Calu3 (cell line): Measurements from ENCODE around the gene ZNF541. TPM values are rescaled to one million over a fixed set of nuclear protein-coding genes. Genes with fewer than 3 reads are reported as not detected.

Experiments used
- BruUV-seq: library from RNA; stranded (reverse); fragments of 400-500 nt; replicated peaks from 2 replicates; lab custom pipeline; 2021; lab: Mats Ljungman, UMichigan
- CTCF ChIA-PET: fragments of 300-600 bp; sonication (Branson Sonifier 250); formaldehyde crosslinking; loops from one replicate; lab custom pipeline; 2022; ENCODE audit warnings: antibody characterized with exemption; lab: Charles Lee
- DNase-seq: peaks from one replicate; pipeline ENCODE4 v3.0.0; 2022
- H3K27ac Mint-ChIP-seq: one replicate; pipeline ENCODE4 v1.8.0; 2022; ENCODE audit warnings: mixed read lengths; ENCODE audit not compliant: unreplicated experiment
- H3K27me3 Mint-ChIP-seq: one replicate; pipeline ENCODE4 v1.8.0; 2022; ENCODE audit warnings: mixed read lengths; ENCODE audit not compliant: unreplicated experiment
- H3K36me3 Mint-ChIP-seq: one replicate; pipeline ENCODE4 v1.8.0; 2022; ENCODE audit warnings: mild to moderate bottlenecking, moderate library complexity, mixed read lengths; ENCODE audit not compliant: insufficient read depth, unreplicated experiment
- H3K4me1 Mint-ChIP-seq: one replicate; pipeline ENCODE4 v1.8.0; 2022; ENCODE audit warnings: mild to moderate bottlenecking, low read depth, mixed read lengths; ENCODE audit not compliant: unreplicated experiment
- H3K4me3 Mint-ChIP-seq: one replicate; pipeline ENCODE4 v1.8.0; 2022; ENCODE audit warnings: mild to moderate bottlenecking, low read depth, moderate library complexity, mixed read lengths; ENCODE audit not compliant: unreplicated experiment
- H3K9me3 Mint-ChIP-seq: one replicate; pipeline ENCODE4 v1.8.0; 2022; ENCODE audit warnings: low read depth, mixed read lengths; ENCODE audit not compliant: unreplicated experiment
- intact Hi-C: fragments of 100-400 bp; cut with micrococcal nuclease; formaldehyde crosslinking; loops from one replicate; pipeline ENCODE4 v1.10.0; 2022; ENCODE audit not compliant: unreplicated experiment
- total RNA-seq: library from RNA; stranded (reverse); gene quantifications from 2 replicates; pipeline ENCODE4 v1.2.3, GENCODE V29; 2022
- TF ChIP-seq, protein P1 (sequence below): fragments of 200-600 bp; IDR thresholded peaks from one replicate; pipeline ENCODE4 v1.8.0; 2022; ENCODE audit warnings: antibody characterized with exemption; ENCODE audit not compliant: unreplicated experiment

ZNF541 gene
- total RNA-seq, 1 experiment from 2014 or later = not detected

DNA sequence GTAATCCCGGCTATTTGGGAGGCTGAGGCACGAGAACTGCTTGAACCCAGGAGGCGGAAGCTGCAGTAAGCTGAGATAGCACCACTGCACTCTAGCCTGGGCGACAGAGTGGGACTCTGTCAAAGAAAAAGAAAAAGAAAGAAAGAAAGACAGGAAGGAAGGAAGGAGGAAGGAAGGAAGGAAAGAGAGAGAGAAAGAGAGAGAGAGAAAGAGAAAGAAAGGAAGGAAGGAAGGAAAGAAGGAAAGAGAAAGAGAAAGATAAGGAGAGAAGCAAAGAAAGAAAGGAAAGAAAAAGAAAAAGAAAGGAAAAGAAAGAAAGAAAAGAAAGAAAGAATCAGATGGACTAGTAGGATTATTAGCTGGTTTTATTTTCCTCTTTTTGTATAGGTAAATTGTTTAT, 22.8 kb downstream of the ZNF541 start:
- CTCF ChIA-PET = interaction anchor here (0.8 to 1.6 kb wide), 2 partner anchors 11 to 113 kb away, joined by 3 read pairs; no protein-coding TSS in a partner anchor
- no peak for DNase-seq
- Mint-ChIP-seq H3K27ac (no peak overlapping the region), H3K27me3 (no peaks in the 10 kb centered on the region), H3K4me3 (no peak overlapping the region), H3K4me1 (no peaks in the 10 kb centered on the region), H3K36me3 (no peaks in the 10 kb centered on the region), H3K9me3 (no peaks in the 10 kb centered on the region)
- intact Hi-C loops = no loop called here
- TF ChIP-seq, protein P1, sequence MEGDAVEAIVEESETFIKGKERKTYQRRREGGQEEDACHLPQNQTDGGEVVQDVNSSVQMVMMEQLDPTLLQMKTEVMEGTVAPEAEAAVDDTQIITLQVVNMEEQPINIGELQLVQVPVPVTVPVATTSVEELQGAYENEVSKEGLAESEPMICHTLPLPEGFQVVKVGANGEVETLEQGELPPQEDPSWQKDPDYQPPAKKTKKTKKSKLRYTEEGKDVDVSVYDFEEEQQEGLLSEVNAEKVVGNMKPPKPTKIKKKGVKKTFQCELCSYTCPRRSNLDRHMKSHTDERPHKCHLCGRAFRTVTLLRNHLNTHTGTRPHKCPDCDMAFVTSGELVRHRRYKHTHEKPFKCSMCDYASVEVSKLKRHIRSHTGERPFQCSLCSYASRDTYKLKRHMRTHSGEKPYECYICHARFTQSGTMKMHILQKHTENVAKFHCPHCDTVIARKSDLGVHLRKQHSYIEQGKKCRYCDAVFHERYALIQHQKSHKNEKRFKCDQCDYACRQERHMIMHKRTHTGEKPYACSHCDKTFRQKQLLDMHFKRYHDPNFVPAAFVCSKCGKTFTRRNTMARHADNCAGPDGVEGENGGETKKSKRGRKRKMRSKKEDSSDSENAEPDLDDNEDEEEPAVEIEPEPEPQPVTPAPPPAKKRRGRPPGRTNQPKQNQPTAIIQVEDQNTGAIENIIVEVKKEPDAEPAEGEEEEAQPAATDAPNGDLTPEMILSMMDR = no peak
- BruUV-seq = no TSS peak

DNA sequence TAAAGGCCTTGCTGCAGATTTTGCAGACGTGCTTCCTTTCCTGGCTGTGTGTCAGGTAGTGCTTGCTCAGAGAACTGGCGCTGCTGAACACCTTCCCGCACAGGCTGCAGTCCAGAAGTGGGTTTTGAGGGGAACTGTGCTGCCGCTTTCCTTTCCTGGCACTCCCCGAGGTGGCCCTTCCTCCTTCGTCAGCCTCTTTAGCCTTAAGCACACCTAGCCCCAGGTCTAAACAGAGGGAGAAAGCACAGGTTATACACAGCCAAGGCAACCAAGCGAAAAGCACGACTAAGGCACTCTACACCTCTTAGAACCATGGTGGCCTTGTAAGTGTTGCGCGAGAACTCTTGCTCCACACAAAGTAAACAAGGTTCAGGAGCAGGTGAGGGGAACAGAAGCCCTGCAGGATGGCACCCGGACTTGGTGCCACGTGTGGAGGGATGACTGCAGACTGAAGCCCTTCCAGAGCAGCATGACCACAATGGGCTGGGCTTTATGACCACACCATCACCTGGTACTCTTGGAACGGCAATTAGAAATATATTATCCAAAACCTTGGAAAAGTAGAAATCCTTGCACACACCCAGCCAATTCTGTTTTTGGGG, 23.6 kb downstream of the ZNF541 start:
- H3K36me3 Mint-ChIP-seq = no peaks in the 10 kb centered on the region
- CTCF ChIA-PET = interaction anchor here (0.8 kb wide), 1 partner anchor 113 kb away, joined by 3 read pairs; no protein-coding TSS in a partner anchor
- BruUV-seq = no TSS peak

DNA sequence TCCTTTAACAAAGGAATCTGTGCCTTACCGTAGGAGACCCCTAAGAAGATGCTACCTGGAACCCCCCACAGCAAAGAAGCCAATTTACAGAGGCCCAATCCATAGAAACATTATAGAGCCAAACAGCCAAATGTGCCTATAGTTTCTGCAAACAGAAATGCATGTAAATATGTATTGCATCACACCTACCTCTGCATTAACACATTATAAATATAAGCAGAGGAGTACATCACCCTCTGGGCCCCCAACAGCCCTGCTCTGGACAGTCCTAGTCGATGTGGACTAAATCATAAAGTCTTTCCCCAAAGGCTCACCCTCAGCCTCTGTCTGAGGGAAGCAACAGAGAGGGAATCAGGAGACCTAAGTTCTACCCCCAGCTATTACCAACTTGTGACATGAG, 25.7 kb downstream of the ZNF541 start:
- no TSS peak for BruUV-seq
- H3K27ac Mint-ChIP-seq = no peak overlapping the region
- intact Hi-C loops = no loop called here
- no peak for DNase-seq
- H3K36me3 Mint-ChIP-seq = no peaks in the 10 kb centered on the region
- H3K4me3 Mint-ChIP-seq = no peak overlapping the region
- no peaks in the 10 kb centered on the region for H3K4me1 Mint-ChIP-seq
- H3K27me3 Mint-ChIP-seq = no peaks in the 10 kb centered on the region
- CTCF ChIA-PET = no interaction called here
- H3K9me3 Mint-ChIP-seq = no peaks in the 10 kb centered on the region
- TF ChIP-seq, protein P1 = no peak

More for the DNA sequence above, 23.6 kb downstream of the ZNF541 start:
- Mint-ChIP-seq H3K9me3 (no peaks in the 10 kb centered on the region), H3K4me3 (no peak overlapping the region), H3K27me3 (no peaks in the 10 kb centered on the region), H3K27ac (no peak overlapping the region), H3K4me1 (no peaks in the 10 kb centered on the region)
- TF ChIP-seq, protein P1 = no peak
- no peak for DNase-seq
- intact Hi-C loops = no loop called here

DNA sequence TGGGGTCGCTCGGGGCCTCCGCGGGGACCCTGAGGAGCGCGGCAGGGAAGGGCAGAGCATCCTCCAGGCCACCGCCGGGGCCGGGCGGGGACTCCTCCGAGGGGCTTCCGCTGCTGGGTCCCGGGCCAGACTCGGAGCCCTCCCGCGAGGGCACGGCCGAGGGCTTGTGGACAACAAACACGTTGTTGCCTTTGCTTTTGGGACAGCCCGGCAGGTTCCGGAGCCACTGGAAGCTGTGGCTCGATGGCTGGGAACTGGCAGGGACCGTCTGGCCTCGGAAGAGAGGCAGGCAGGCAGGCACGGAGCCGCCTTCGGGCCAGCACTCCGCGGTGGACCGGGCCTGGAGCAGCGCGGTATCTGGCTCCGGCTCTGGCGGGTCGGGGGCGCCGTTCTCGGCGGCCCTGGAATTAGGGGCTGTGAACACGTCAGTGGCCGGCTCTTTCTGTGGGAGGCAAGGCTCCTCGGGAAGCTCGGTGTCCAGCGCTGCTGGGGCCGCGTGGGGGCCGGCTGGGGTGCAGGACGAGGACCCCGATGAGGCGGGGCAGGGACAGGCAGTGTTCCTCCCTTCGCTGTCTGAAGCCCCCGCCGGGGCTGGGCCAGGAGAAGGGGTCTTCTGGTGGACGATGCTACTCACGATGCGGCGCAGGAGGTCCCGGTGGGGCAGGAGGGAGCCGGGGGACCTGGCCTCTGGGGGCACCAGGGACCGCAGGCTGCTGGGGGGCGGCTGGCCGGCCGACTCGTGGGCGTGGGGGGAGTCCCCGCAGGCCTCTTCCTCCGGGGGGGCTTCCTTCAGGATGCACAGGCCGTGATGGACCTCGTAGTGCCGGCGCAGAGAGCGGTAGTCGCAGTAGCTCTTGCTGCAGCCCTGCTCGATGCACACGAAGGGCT, 27.6 kb downstream of the ZNF541 start:
- Mint-ChIP-seq H3K27me3 (no peaks in the 10 kb centered on the region), H3K4me3 (no peak overlapping the region), H3K36me3 (no peaks in the 10 kb centered on the region), H3K9me3 (no peaks in the 10 kb centered on the region), H3K4me1 (no peaks in the 10 kb centered on the region), H3K27ac (no peak overlapping the region)
- TF ChIP-seq, protein P1 = no peak
- no peak for DNase-seq
- CTCF ChIA-PET = no interaction called here
- intact Hi-C loops = no loop called here
- BruUV-seq = no TSS peak
